MM.1S (cell line): ENCODE measurements around the gene DAG1.
A peak's percentile ranks its signal among the peaks of the same experiment; 100 is the strongest.

Experiments
- DNase-seq: peaks from one replicate; pipeline ENCODE4 v3.0.0-alpha.2; 2015
- H2AFZ ChIP-seq: fragments of 300-600 bp; sonication (generic); 2 replicates; pipeline ENCODE4 v1.6.0; 2016; ENCODE audit warnings: antibody characterized with exemption, low read length
- H3F3A ChIP-seq: fragments of 300-600 bp; sonication (generic); 2 replicates; pipeline ENCODE4 v1.6.1; 2016; ENCODE audit warnings: mild to moderate bottlenecking, antibody characterized with exemption, low read length, moderate library complexity, mixed read lengths; ENCODE audit not compliant: insufficient read depth
- H3K27ac ChIP-seq: fragments of 300-600 bp; sonication (generic); 2 replicates; pipeline ENCODE4 v1.5.1; 2016; ENCODE audit warnings: mild to moderate bottlenecking, low read length
- H3K27me3 ChIP-seq: fragments of 300-600 bp; sonication (generic); replicated peaks from 2 replicates; pipeline ENCODE4 v1.6.0; 2016; ENCODE audit warnings: low read length; ENCODE audit not compliant: insufficient read depth
- H3K36me3 ChIP-seq: fragments of 300-600 bp; sonication (generic); replicated peaks from 2 replicates; pipeline ENCODE4 v1.6.1; 2016; ENCODE audit warnings: mild to moderate bottlenecking, low read length, mixed read lengths; ENCODE audit not compliant: insufficient read depth
- H3K4me1 ChIP-seq: fragments of 300-600 bp; sonication (generic); 2 replicates; pipeline ENCODE4 v1.6.1; 2016; ENCODE audit warnings: low read length, mixed read lengths
- H3K4me2 ChIP-seq: fragments of 300-600 bp; sonication (generic); 2 replicates; pipeline ENCODE4 v1.6.0; 2016; ENCODE audit warnings: low read depth, low read length
- H3K4me3 ChIP-seq: fragments of 300-600 bp; sonication (generic); 2 replicates; pipeline ENCODE4 v1.5.1; 2016; ENCODE audit warnings: low read length, mixed read lengths
- H3K79me2 ChIP-seq: fragments of 300-600 bp; sonication (generic); 2 replicates; pipeline ENCODE4 v1.6.1; 2016; ENCODE audit warnings: mixed run types, low read length, mixed read lengths
- H3K9ac ChIP-seq: fragments of 300-600 bp; sonication (generic); 2 replicates; pipeline ENCODE4 v1.6.1; 2016; ENCODE audit warnings: low read length, mixed read lengths
- H3K9me2 ChIP-seq: fragments of 300-600 bp; sonication (generic); replicated peaks from 2 replicates; pipeline ENCODE4 v1.6.1; 2016; ENCODE audit warnings: mild to moderate bottlenecking, low read length, mixed read lengths; ENCODE audit not compliant: insufficient read depth
- H3K9me3 ChIP-seq: fragments of 300-600 bp; sonication (generic); replicated peaks from 2 replicates; pipeline ENCODE4 v1.6.1; 2016; ENCODE audit warnings: mild to moderate bottlenecking, low read length, mixed read lengths; ENCODE audit not compliant: insufficient read depth
- H4K20me1 ChIP-seq: fragments of 300-600 bp; sonication (generic); 2 replicates; pipeline ENCODE4 v1.6.1; 2016; ENCODE audit warnings: mild to moderate bottlenecking, low read length, moderate library complexity, mixed read lengths; ENCODE audit not compliant: insufficient read depth
- EZH2 ChIP-seq: fragments of 300-600 bp; sonication (generic); optimal IDR thresholded peaks from 2 replicates; pipeline ENCODE3; 2017; ENCODE audit warnings: low read depth, mild to moderate bottlenecking, antibody characterized with exemption, low read length, mixed read lengths
- EZH2phosphoT487 ChIP-seq: fragments of 300-600 bp; sonication (generic); IDR thresholded peaks from 2 replicates; pipeline ENCODE4 v1.6.1; 2018; ENCODE audit warnings: antibody characterized with exemption, low read length
- TF ChIP-seq, protein P1 (sequence below): fragments of 300-600 bp; sonication (generic); IDR thresholded peaks from 2 replicates; pipeline ENCODE4 v1.5.1; 2016; ENCODE audit warnings: antibody characterized with exemption, low read length, mixed read lengths

Gene DAG1

DNA sequence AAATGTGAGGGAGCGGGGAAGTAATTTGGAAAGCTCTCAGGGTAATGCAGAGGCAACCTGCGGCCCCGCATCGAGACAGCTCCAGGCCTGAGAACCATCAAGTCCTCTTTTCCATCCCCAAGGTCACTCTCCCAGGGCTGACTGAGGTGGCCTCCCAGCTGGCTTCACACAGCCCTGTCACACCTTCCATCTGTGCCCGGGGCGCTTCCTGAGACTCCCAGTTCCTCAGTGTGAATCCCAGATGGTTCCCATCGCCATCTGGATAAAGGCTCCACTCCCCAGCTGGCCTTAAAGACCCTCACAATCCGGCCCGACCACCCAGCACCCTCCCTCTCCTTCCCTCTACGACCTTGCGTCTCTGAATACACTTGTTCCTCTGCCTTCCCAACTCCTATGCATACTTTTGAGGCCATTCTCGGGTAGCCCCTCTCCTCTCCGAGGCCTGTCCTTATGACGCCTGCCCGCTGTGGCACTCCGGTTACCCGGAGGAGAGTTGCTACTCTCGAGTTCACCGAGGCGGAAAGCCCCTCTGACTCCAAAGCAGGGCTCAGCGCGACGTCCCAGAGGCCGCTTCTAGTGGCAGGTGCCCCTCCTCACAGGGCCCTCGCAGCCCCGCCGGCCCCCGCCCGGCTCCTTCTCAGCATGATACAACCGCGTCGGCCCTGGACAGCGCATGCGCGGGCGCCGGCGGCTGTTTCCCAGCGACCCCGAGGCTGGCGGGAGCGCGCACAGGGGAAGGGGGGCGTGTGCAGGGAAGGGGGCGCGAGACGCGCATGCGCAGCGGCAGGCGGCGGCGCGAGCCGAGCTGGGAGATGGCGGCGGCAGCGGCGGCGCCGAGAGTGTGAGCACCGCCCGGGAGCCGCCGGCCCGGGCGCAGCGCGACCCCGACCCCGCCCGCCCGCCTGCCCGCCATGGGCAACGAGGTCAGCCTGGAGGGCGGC, 83.9 kb downstream of the DAG1 start, which contains the start of gene BSN:
BSN (plus strand) TSS at position 786 of the 941 bp plus-strand sequence; CDS start at position 912, 126 bp downstream.
- Histone ChIP-seq H3K4me1 (peaks cover 5% of the 10 kb centered on the region; the same call in 1 of the 2 replicates), H3F3A (peaks cover 3% of the 10 kb centered on the region; the same call in 1 of the 2 replicates), H3K9me3 (no peaks in the 10 kb centered on the region), H3K36me3 (no peaks in the 10 kb centered on the region), H3K9me2 (no peaks in the 10 kb centered on the region), H3K4me3 (peak within 1 kb of the TSS; percentile 84), H3K4me2 (peak within 1 kb of the TSS; percentile 99), H3K27ac (no peak within 1 kb of the TSS), H3K27me3 (peaks cover 56% of the 10 kb centered on the region), H2AFZ (peak within 1 kb of the TSS; percentile 91), H4K20me1 (peaks cover 6% of the 10 kb centered on the region; the same call in 1 of the 2 replicates), H3K79me2 (no peaks in the 10 kb centered on the region), H3K9ac (peak within 1 kb of the TSS; percentile 65)
- DNase-seq: peak; percentile 88
- TF ChIP-seq EZH2 (no peak), EZH2phosphoT487 (no peak)
- TF ChIP-seq, protein P1, sequence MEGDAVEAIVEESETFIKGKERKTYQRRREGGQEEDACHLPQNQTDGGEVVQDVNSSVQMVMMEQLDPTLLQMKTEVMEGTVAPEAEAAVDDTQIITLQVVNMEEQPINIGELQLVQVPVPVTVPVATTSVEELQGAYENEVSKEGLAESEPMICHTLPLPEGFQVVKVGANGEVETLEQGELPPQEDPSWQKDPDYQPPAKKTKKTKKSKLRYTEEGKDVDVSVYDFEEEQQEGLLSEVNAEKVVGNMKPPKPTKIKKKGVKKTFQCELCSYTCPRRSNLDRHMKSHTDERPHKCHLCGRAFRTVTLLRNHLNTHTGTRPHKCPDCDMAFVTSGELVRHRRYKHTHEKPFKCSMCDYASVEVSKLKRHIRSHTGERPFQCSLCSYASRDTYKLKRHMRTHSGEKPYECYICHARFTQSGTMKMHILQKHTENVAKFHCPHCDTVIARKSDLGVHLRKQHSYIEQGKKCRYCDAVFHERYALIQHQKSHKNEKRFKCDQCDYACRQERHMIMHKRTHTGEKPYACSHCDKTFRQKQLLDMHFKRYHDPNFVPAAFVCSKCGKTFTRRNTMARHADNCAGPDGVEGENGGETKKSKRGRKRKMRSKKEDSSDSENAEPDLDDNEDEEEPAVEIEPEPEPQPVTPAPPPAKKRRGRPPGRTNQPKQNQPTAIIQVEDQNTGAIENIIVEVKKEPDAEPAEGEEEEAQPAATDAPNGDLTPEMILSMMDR: no peak

DNA sequence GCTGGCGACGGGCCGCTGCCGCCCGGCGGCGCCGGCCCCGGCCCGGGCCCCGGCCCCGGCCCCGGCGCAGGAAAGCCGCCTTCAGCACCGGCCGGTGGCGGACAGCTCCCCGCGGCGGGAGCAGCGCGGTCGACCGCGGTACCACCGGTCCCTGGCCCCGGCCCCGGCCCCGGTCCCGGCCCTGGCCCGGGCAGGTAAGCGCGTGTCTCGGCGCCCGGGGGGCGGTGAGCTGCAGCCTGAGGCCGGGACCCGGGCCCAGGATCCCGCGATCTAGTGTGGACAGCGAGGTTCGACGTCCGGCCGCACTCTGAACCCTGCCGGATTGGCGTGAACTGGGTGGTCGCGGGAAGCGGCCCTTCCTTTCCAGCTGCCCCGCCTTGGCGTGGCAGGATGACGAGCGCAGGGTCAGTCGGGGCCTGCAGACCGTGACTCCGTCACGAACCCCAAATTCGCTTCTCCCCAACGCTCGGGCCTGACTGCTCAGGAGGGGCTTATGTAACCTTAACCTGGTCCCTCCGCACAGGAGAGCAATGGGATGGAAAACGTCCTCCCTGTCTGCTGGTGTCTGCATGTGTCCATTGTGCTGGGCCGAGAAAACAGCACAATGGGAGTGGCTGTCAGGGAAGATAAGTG, 84.7 kb downstream of the DAG1 start:
- no peak overlapping the region for H3K27ac ChIP-seq
- H3K9me2 ChIP-seq: no peaks in the 10 kb centered on the region
- peaks cover 56% of the 10 kb centered on the region for H3K27me3 ChIP-seq
- H3K9me3 ChIP-seq: no peaks in the 10 kb centered on the region
- H3F3A ChIP-seq: peaks cover 3% of the 10 kb centered on the region; the same call in 1 of the 2 replicates
- H3K4me3 ChIP-seq: peak overlapping the region; percentile 46; the same call in 1 of the 2 replicates
- peak overlapping the region; percentile 88 for H3K4me2 ChIP-seq
- H3K9ac ChIP-seq: no peak overlapping the region
- H4K20me1 ChIP-seq: peaks cover 6% of the 10 kb centered on the region; the same call in 1 of the 2 replicates
- H3K36me3 ChIP-seq: no peaks in the 10 kb centered on the region
- peaks cover 5% of the 10 kb centered on the region; the same call in 1 of the 2 replicates for H3K4me1 ChIP-seq
- peak; percentile 56 for DNase-seq
- TF ChIP-seq, protein P1: no peak
- no peak for TF ChIP-seq EZH2
- no peak for TF ChIP-seq EZH2phosphoT487
- no peaks in the 10 kb centered on the region for H3K79me2 ChIP-seq
- H2AFZ ChIP-seq: no peak overlapping the region

DNA sequence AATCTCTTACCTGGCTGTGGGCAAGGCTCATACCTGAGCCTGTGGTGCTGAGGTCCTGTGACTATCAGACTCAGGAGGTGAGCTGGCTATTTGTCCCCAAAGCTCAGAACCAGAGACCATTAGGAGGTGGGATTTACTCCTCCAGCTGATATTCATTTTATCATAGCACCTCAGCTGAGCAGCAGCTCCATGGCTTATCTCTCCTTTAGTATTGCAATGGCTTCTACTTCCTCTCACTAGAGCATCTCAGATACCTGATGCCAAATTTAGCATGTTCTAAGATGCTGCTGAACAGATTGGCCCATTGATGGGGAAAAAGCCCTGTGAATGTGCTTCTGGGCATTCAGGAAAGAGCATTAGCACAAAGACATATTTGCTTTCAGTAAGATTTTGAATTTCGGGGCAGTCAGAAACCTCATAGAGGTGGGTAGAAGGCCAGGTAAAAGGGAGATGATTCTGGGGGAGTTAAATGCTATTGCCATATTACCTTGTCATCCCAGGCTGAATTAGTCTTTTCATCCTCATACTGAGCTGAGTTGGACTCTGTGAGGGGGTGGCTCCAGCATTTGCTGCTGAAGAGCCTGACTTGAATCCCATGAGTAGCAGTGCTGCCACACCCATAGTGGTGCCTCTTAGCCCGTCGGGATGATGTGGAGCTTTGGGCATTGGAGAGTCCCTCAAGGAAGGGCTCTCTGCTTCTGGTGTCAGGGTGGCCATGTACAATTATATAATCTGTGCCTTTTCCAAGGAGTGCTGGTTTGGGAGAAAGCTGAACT, 86.6 kb downstream of the DAG1 start:
- Histone ChIP-seq H3K79me2 (no peaks in the 10 kb centered on the region), H3K4me3 (no peak overlapping the region), H3K9me3 (no peaks in the 10 kb centered on the region), H3F3A (peaks cover 3% of the 10 kb centered on the region; the same call in 1 of the 2 replicates), H3K36me3 (no peaks in the 10 kb centered on the region), H3K9me2 (no peaks in the 10 kb centered on the region), H3K9ac (no peak overlapping the region), H3K27me3 (peaks cover 61% of the 10 kb centered on the region), H4K20me1 (peaks cover 6% of the 10 kb centered on the region; the same call in 1 of the 2 replicates), H3K27ac (no peak overlapping the region), H2AFZ (no peak overlapping the region), H3K4me2 (no peak overlapping the region), H3K4me1 (peaks cover 5% of the 10 kb centered on the region; the same call in 1 of the 2 replicates)
- TF ChIP-seq EZH2: no peak
- TF ChIP-seq, protein P1: no peak
- no peak for TF ChIP-seq EZH2phosphoT487
- DNase-seq: no peak
